Measurements from ENCODE around the gene ITGB8. TPM values are rescaled to one million over a fixed set of nuclear protein-coding genes. Genes with fewer than 3 reads are reported as not detected.
A peak's percentile ranks its signal among the peaks of the same experiment; 100 is the strongest.
"Not testable (repeated sequence)": the region's sequence is repeated elsewhere in the genome, so short reads cannot be mapped to it uniquely, and the experiment has no call there.

ITGB8 gene
- polyA plus RNA-seq (ENCODE audit: insufficient read length in 3 of 3) = 10 to 100 TPM; 33.1 to 67.9 (median 39.6) TPM
- long read RNA-seq, donor 1, full-length matches to known transcripts = 5 of 5 reads
- long read RNA-seq, donor 1, partial matches to known transcripts = 0 of 5 reads
- long read RNA-seq, donor 1, other reads (novel, unspliced or antisense) = 0 of 5 reads
- long read RNA-seq, donor 2, full-length matches to known transcripts = 3 of 3 reads
- long read RNA-seq, donor 2, partial matches to known transcripts = 0 of 3 reads
- long read RNA-seq, donor 2, other reads (novel, unspliced or antisense) = 0 of 3 reads
- long read RNA-seq, donor 3, full-length matches to known transcripts = 3 of 3 reads
- long read RNA-seq, donor 3, partial matches to known transcripts = 0 of 3 reads
- long read RNA-seq, donor 3, other reads (novel, unspliced or antisense) = 0 of 3 reads
- long read RNA-seq, donor 4, full-length matches to known transcripts = 1 of 1 reads
- long read RNA-seq, donor 4, partial matches to known transcripts = 0 of 1 reads
- long read RNA-seq, donor 4, other reads (novel, unspliced or antisense) = 0 of 1 reads
- long read RNA-seq, donor 5 = 0 reads
- long read RNA-seq, donor 6, full-length matches to known transcripts = 1 of 1 reads
- long read RNA-seq, donor 6, partial matches to known transcripts = 0 of 1 reads
- long read RNA-seq, donor 6, other reads (novel, unspliced or antisense) = 0 of 1 reads
- long read RNA-seq, donor 7, full-length matches to known transcripts = 1 of 1 reads
- long read RNA-seq, donor 7, partial matches to known transcripts = 0 of 1 reads
- long read RNA-seq, donor 7, other reads (novel, unspliced or antisense) = 0 of 1 reads
- long read RNA-seq, donor 8 = 0 reads
- long read RNA-seq, donor 9 = 0 reads
- long read RNA-seq, donor 10, full-length matches to known transcripts = 1 of 1 reads
- long read RNA-seq, donor 10, partial matches to known transcripts = 0 of 1 reads
- long read RNA-seq, donor 10, other reads (novel, unspliced or antisense) = 0 of 1 reads
- long read RNA-seq, donor 11, full-length matches to known transcripts = 2 of 2 reads
- long read RNA-seq, donor 11, partial matches to known transcripts = 0 of 2 reads
- long read RNA-seq, donor 11, other reads (novel, unspliced or antisense) = 0 of 2 reads
- long read RNA-seq, donor 12 = 0 reads
- long read RNA-seq, donor 13 = 0 reads
- long read RNA-seq, donor 14, full-length matches to known transcripts = 2 of 2 reads
- long read RNA-seq, donor 14, partial matches to known transcripts = 0 of 2 reads
- long read RNA-seq, donor 14, other reads (novel, unspliced or antisense) = 0 of 2 reads
- long read RNA-seq, donor 15 = 0 reads
- long read RNA-seq, donor 16, full-length matches to known transcripts = 4 of 9 reads
- long read RNA-seq, donor 16, partial matches to known transcripts = 5 of 9 reads
- long read RNA-seq, donor 16, other reads (novel, unspliced or antisense) = 0 of 9 reads

- DNase-seq (ENCODE audit: extremely low read depth in 1 of 11, low read depth in 9 of 11, low spot score in 4 of 11) = peak in 10 of 11 donors; percentile 73 to 92 (median 86)
Measured at GRCh38 chr7:20330239-20330927, at the start of gene ITGB8. TSS of gene ITGB8 (plus strand) at chr7:20330900. CDS start at chr7:20331807, 907 bp downstream.

GRCh38 chr7:20282959-20283358, 47.7 kb upstream of the ITGB8 start:
- no peak for DNase-seq (ENCODE audit: extremely low read depth in 1 of 11, low read depth in 9 of 11, low spot score in 4 of 11)

- DNase-seq (ENCODE audit: extremely low read depth in 1 of 11, low read depth in 9 of 11, low spot score in 4 of 11) = no peak
Measured at GRCh38 chr7:20283385-20283784, 47.3 kb upstream of the ITGB8 start.

GRCh38 chr7:20284003-20284770, 46.5 kb upstream of the ITGB8 start:
- no peak for DNase-seq (ENCODE audit: extremely low read depth in 1 of 11, low read depth in 9 of 11, low spot score in 4 of 11)

GRCh38 chr7:20284771-20285143, 45.9 kb upstream of the ITGB8 start:
- DNase-seq (ENCODE audit: extremely low read depth in 1 of 11, low read depth in 9 of 11, low spot score in 4 of 11) = no peak

GRCh38 chr7:20287317-20287716, 43.4 kb upstream of the ITGB8 start:
- no peak for DNase-seq (ENCODE audit: extremely low read depth in 1 of 11, low read depth in 9 of 11, low spot score in 4 of 11)

- no peak for DNase-seq (ENCODE audit: extremely low read depth in 1 of 11, low read depth in 9 of 11, low spot score in 4 of 11)
Measured at GRCh38 chr7:20288036-20288435, 42.7 kb upstream of the ITGB8 start.

GRCh38 chr7:20290505-20291111, 40.1 kb upstream of the ITGB8 start:
- no peak for DNase-seq (ENCODE audit: extremely low read depth in 1 of 11, low read depth in 9 of 11, low spot score in 4 of 11)

- DNase-seq (ENCODE audit: extremely low read depth in 1 of 11, low read depth in 9 of 11, low spot score in 4 of 11) = no peak
Measured at GRCh38 chr7:20293336-20293735, 37.4 kb upstream of the ITGB8 start.

GRCh38 chr7:20296444-20296843, 34.3 kb upstream of the ITGB8 start:
- DNase-seq (ENCODE audit: extremely low read depth in 1 of 11, low read depth in 9 of 11, low spot score in 4 of 11) = no peak

GRCh38 chr7:20296901-20297300, 33.8 kb upstream of the ITGB8 start:
- DNase-seq (ENCODE audit: extremely low read depth in 1 of 11, low read depth in 9 of 11, low spot score in 4 of 11) = no peak

GRCh38 chr7:20298486-20298901, 32.2 kb upstream of the ITGB8 start:
- DNase-seq (ENCODE audit: extremely low read depth in 1 of 11, low read depth in 9 of 11, low spot score in 4 of 11) = no peak

GRCh38 chr7:20299145-20299544, 31.6 kb upstream of the ITGB8 start:
- no peak for DNase-seq (ENCODE audit: extremely low read depth in 1 of 11, low read depth in 9 of 11, low spot score in 4 of 11)

GRCh38 chr7:20299647-20300312, 30.9 kb upstream of the ITGB8 start:
- no peak for DNase-seq (ENCODE audit: extremely low read depth in 1 of 11, low read depth in 9 of 11, low spot score in 4 of 11)

- no peak for DNase-seq (ENCODE audit: extremely low read depth in 1 of 11, low read depth in 9 of 11, low spot score in 4 of 11)
Measured at GRCh38 chr7:20301311-20301939, 29.3 kb upstream of the ITGB8 start.

GRCh38 chr7:20302300-20302699, 28.4 kb upstream of the ITGB8 start:
- not testable (repeated sequence) for DNase-seq (ENCODE audit: extremely low read depth in 1 of 11, low read depth in 9 of 11, low spot score in 4 of 11)
